GM12878 (cell line): ENCODE measurements around the gene PARS2.

ENCODE experiments used
- BHLHE40 ChIP-seq, 2 experiments: fragments of 450-650 bp in 1 of 2; IDR thresholded peaks; 2 replicates each; pipeline ENCODE4 v1.6.1; 2011 to 2017; ENCODE audit warnings: low read depth in 2 of 2, borderline replicate concordance in 1 of 2, improper control_type of control experiment in 1 of 2, low read length in 1 of 2, mild to moderate bottlenecking in 1 of 2
- CBX5 ChIP-seq: sonication (generic); IDR thresholded peaks from 2 replicates; pipeline ENCODE4 v1.6.1; 2016; ENCODE audit warnings: low read depth, moderate library complexity, mild to moderate bottlenecking, inconsistent platforms
- CEBPB ChIP-seq, 2 experiments: fragments of 150-350 bp in 1 of 2; IDR thresholded peaks; 2 replicates each; pipeline ENCODE4 v1.6.1; 2012 to 2014; ENCODE audit warnings: low read depth in 2 of 2, low read length in 2 of 2, borderline replicate concordance in 1 of 2, inconsistent platforms in 1 of 2
- CHD2 ChIP-seq: IDR thresholded peaks from 2 replicates; pipeline ENCODE4 v1.6.1; 2011; ENCODE audit warnings: low read depth, low read length, improper control_type of control experiment, borderline replicate concordance
- NFYB ChIP-seq: IDR thresholded peaks from 2 replicates; pipeline ENCODE4 v1.6.1; 2011; ENCODE audit warnings: low read depth, mild to moderate bottlenecking, low read length, improper control_type of control experiment, moderate library complexity; ENCODE audit not compliant: insufficient read depth
- PAX8 ChIP-seq: fragments of 450-650 bp; IDR thresholded peaks from 2 replicates; pipeline ENCODE4 v1.6.1; 2017; ENCODE audit warnings: mild to moderate bottlenecking, moderate library complexity
- RELA ChIP-seq: fragments of 450-650 bp; IDR thresholded peaks from 2 replicates; pipeline ENCODE4 v1.8.0; 2014; ENCODE audit warnings: borderline replicate concordance; ENCODE audit not compliant: partially characterized antibody
- ZBTB11 ChIP-seq: fragments of 450-650 bp; formaldehyde crosslinking; IDR thresholded peaks from 2 replicates; pipeline ENCODE4 v1.5.0; 2022; ENCODE audit warnings: mild to moderate bottlenecking, missing genetic modification characterization

DNA sequence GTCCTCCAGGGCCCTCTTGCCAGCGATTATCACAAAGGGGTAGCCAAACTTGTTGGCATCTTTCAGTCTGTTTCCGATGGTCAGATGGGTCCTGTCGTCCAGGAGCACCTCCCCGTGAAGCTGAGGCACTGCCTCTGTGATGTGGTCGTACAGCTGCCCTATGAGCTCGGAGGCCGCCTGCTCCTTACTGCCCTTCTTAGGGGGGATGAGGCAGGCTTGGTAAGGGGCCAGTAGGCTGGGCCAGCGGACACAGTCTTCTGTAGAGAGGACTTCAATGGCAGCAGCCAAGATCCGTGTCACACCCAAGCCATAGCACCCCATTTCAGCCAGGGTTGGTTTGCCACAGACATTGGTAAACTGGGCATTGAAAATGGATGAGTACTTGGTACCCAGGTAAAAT is 6.5 kb downstream of the PARS2 start:
- TF ChIP-seq CBX5 (no peak), ZBTB11 (CRISPR knock-in tag) (no peak), PAX8 (no peak), CHD2 (no peak), CEBPB (IDR thresholded peaks at IDR 0.05; ENCODE audit: borderline replicate concordance in 1 of 2, low read depth in 2 of 2, low read length in 2 of 2) (no peak), BHLHE40 (IDR thresholded peaks at IDR 0.05; ENCODE audit: borderline replicate concordance in 1 of 2, low read depth in 2 of 2, low read length in 1 of 2) (no peak), RELA (no peak), NFYB (no peak)
